GM12891 (cell line): Measurements from ENCODE around the gene SEMA4A.
"Not testable (repeated sequence)": the region's sequence is repeated elsewhere in the genome, so short reads cannot be mapped to it uniquely, and the experiment has no call there.

Experiments used
- POLR2A ChIP-seq: IDR thresholded peaks from 2 replicates; pipeline ENCODE4 v1.6.1; 2011; ENCODE audit warnings: low read depth, low read length, control low read depth
- POLR2AphosphoS5 ChIP-seq: IDR thresholded peaks from 2 replicates; pipeline ENCODE4 v1.6.1; 2011; ENCODE audit warnings: low read depth, low read length, control low read depth

- not testable (repeated sequence) for TF ChIP-seq POLR2A, POLR2AphosphoS5
Measured at GRCh38 chr1:156186347-156187177, 33.2 kb downstream of the SEMA4A start.
